Astrocyte (in vitro differentiated cells and primary cell): ENCODE measurements around the gene TFIP11. TPM values are rescaled to one million over a fixed set of nuclear protein-coding genes. Genes with fewer than 3 reads are reported as not detected.

Experiments used
- DNase-seq: peaks from one replicate; pipeline ENCODE4 v3.0.0-alpha.2; 2010; ENCODE audit warnings: low read depth
- FAIRE-seq: peaks from 2 replicates; lab custom pipeline; 2011; peaks lifted over from hg19 to GRCh38; lab: Jason Lieb, UNC
- H2AFZ ChIP-seq: 2 replicates; pipeline ENCODE4 v1.6.0; 2012; ENCODE audit warnings: low read depth, low read length, inconsistent platforms
- H3K27ac ChIP-seq: 2 replicates; pipeline ENCODE4 v1.5.1; 2011; ENCODE audit warnings: low read depth, low read length, inconsistent platforms
- H3K27me3 ChIP-seq: 2 replicates; pipeline ENCODE4 v1.6.0; 2011; ENCODE audit warnings: low read length, inconsistent platforms; ENCODE audit not compliant: insufficient read depth
- H3K36me3 ChIP-seq: 2 replicates; pipeline ENCODE4 v1.5.1; 2011; ENCODE audit warnings: low read length, inconsistent platforms; ENCODE audit not compliant: insufficient read depth
- H3K4me1 ChIP-seq: 2 replicates; pipeline ENCODE4 v1.5.1; 2011; ENCODE audit warnings: low read length, inconsistent platforms; ENCODE audit not compliant: insufficient read depth
- H3K4me2 ChIP-seq: 2 replicates; pipeline ENCODE4 v1.6.0; 2012; ENCODE audit warnings: low read length, inconsistent platforms
- H3K4me3 ChIP-seq: 2 replicates; pipeline ENCODE4 v1.5.1; 2011; ENCODE audit warnings: low read depth, mild to moderate bottlenecking, low read length, inconsistent platforms; ENCODE audit not compliant: insufficient read depth
- H3K79me2 ChIP-seq: 2 replicates; pipeline ENCODE4 v1.6.0; 2012; ENCODE audit warnings: mild to moderate bottlenecking, low read length, inconsistent platforms; ENCODE audit not compliant: insufficient read depth
- H3K9ac ChIP-seq: 2 replicates; pipeline ENCODE4 v1.6.0; 2012; ENCODE audit warnings: mild to moderate bottlenecking, low read length, inconsistent platforms
- H3K9me3 ChIP-seq: 2 replicates; pipeline ENCODE4 v1.5.1; 2012; ENCODE audit warnings: low read depth, mild to moderate bottlenecking, low read length, inconsistent platforms; ENCODE audit not compliant: insufficient read depth
- H4K20me1 ChIP-seq: 2 replicates; pipeline ENCODE4 v1.6.0; 2012; ENCODE audit warnings: low read length, inconsistent platforms; ENCODE audit not compliant: insufficient read depth
- H3K27ac Mint-ChIP-seq: one replicate; pipeline ENCODE4 v1.8.0; 2021; ENCODE audit warnings: mild to moderate bottlenecking, mixed read lengths; ENCODE audit not compliant: unreplicated experiment
- H3K27me3 Mint-ChIP-seq: one replicate; pipeline ENCODE4 v1.8.0; 2021; ENCODE audit warnings: low read depth, mixed read lengths; ENCODE audit not compliant: unreplicated experiment
- H3K36me3 Mint-ChIP-seq: one replicate; pipeline ENCODE4 v1.8.0; 2021; ENCODE audit warnings: low read depth, mixed read lengths; ENCODE audit not compliant: unreplicated experiment
- H3K4me1 Mint-ChIP-seq: one replicate; pipeline ENCODE4 v1.8.0; 2021; ENCODE audit warnings: low read depth, mixed read lengths; ENCODE audit not compliant: unreplicated experiment
- H3K4me3 Mint-ChIP-seq: one replicate; pipeline ENCODE4 v1.8.0; 2021; ENCODE audit warnings: mild to moderate bottlenecking, moderate library complexity, mixed read lengths; ENCODE audit not compliant: unreplicated experiment
- H3K9me3 Mint-ChIP-seq: one replicate; pipeline ENCODE4 v1.8.0; 2021; ENCODE audit warnings: mild to moderate bottlenecking, mixed read lengths; ENCODE audit not compliant: unreplicated experiment
- EZH2 ChIP-seq: IDR thresholded peaks from 2 replicates; pipeline ENCODE4 v1.6.1; 2012; ENCODE audit warnings: mild to moderate bottlenecking, low read length, inconsistent platforms; ENCODE audit not compliant: insufficient read depth
- total RNA-seq: library from RNA; stranded (reverse); gene quantifications from 2 replicates; pipeline ENCODE4 v1.2.1, GENCODE V29; 2021
- TF ChIP-seq, protein P1 (sequence below): IDR thresholded peaks from 2 replicates; pipeline ENCODE4 v1.5.1; 2011; ENCODE audit warnings: low read depth, mild to moderate bottlenecking, inconsistent platforms, low read length, moderate library complexity; ENCODE audit not compliant: insufficient read depth

TFIP11 gene
- total RNA-seq, 1 donor from 2014 or later = 36.9 TPM

DNA sequence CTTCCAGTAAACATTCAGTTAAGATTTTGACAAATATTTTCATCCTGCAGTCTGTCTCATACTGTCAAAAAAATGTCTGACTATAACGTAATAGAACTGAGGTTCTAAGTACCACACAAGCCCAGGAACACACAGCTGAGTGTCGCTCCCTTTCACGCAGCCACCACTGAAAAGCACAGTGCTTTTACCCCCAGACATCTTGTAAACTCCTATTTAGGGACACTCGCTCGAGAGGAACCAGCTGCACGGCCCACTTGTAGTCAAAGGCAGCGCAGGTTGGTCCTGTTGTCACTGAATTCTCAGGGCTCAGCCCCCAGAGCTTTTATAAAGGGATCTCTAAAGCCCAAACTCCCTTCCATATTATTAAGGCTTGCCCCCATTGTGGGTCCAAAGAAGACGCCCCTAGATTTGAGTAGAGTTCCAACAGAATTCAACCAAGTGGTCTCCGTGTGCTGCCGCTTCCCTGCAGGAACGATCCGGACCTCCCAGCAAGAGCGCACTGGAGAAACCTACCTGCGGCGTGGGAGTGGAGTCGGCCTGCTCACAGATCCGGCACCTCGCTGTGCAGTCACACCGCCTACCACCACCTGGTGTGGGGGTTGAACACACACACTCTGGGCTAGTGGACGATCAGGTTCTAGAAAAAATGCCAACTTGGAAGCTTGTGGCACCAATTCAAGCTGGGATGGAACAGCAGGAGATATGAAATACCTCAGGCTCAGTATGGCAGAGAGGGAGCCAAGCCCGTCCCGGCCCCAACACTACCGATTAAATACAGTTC lies 59.8 kb downstream of the TFIP11 start:
- Histone ChIP-seq H3K4me2 (no peak overlapping the region), H4K20me1 (peaks cover 4% of the 10 kb centered on the region), H2AFZ (no peak overlapping the region), H3K27me3 (no peaks in the 10 kb centered on the region), H3K27ac (no peak overlapping the region), H3K4me3 (no peak overlapping the region), H3K9me3 (no peaks in the 10 kb centered on the region), H3K79me2 (no peaks in the 10 kb centered on the region), H3K36me3 (peaks cover 6% of the 10 kb centered on the region), H3K9ac (no peak overlapping the region), H3K4me1 (no peaks in the 10 kb centered on the region)
- Mint-ChIP-seq H3K9me3 (no peaks in the 10 kb centered on the region), H3K4me3 (no peak overlapping the region), H3K4me1 (no peaks in the 10 kb centered on the region), H3K27me3 (no peaks in the 10 kb centered on the region), H3K36me3 (peaks cover 27% of the 10 kb centered on the region), H3K27ac (no peak overlapping the region)
- DNase-seq = no peak
- TF ChIP-seq, protein P1, sequence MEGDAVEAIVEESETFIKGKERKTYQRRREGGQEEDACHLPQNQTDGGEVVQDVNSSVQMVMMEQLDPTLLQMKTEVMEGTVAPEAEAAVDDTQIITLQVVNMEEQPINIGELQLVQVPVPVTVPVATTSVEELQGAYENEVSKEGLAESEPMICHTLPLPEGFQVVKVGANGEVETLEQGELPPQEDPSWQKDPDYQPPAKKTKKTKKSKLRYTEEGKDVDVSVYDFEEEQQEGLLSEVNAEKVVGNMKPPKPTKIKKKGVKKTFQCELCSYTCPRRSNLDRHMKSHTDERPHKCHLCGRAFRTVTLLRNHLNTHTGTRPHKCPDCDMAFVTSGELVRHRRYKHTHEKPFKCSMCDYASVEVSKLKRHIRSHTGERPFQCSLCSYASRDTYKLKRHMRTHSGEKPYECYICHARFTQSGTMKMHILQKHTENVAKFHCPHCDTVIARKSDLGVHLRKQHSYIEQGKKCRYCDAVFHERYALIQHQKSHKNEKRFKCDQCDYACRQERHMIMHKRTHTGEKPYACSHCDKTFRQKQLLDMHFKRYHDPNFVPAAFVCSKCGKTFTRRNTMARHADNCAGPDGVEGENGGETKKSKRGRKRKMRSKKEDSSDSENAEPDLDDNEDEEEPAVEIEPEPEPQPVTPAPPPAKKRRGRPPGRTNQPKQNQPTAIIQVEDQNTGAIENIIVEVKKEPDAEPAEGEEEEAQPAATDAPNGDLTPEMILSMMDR = no peak
- TF ChIP-seq EZH2 = no peak
- FAIRE-seq = no peak

GRCh38 chr22:26450453-26451185 lies 61.7 kb downstream of the TFIP11 start:
- Histone ChIP-seq H3K9me3 (no peaks in the 10 kb centered on the region), H2AFZ (no peak overlapping the region), H3K4me3 (no peak overlapping the region), H3K27me3 (no peaks in the 10 kb centered on the region), H4K20me1 (peaks cover 4% of the 10 kb centered on the region), H3K36me3 (peaks cover 4% of the 10 kb centered on the region), H3K4me1 (no peaks in the 10 kb centered on the region), H3K27ac (no peak overlapping the region), H3K9ac (no peak overlapping the region), H3K79me2 (no peaks in the 10 kb centered on the region), H3K4me2 (no peak overlapping the region)
- no peaks in the 10 kb centered on the region for H3K4me1 Mint-ChIP-seq
- H3K36me3 Mint-ChIP-seq = peaks cover 19% of the 10 kb centered on the region
- FAIRE-seq (no peak), DNase-seq (no peak)
- H3K4me3 Mint-ChIP-seq = no peak overlapping the region
- TF ChIP-seq, protein P1 = no peak
- no peak for TF ChIP-seq EZH2
- H3K9me3 Mint-ChIP-seq = no peaks in the 10 kb centered on the region
- no peak overlapping the region for H3K27ac Mint-ChIP-seq
- H3K27me3 Mint-ChIP-seq = no peaks in the 10 kb centered on the region

GRCh38 chr22:26448941-26449340 lies 63.3 kb downstream of the TFIP11 start:
- Mint-ChIP-seq H3K27me3 (no peaks in the 10 kb centered on the region), H3K4me3 (peak overlapping the region; percentile 15), H3K9me3 (no peaks in the 10 kb centered on the region), H3K4me1 (no peaks in the 10 kb centered on the region), H3K36me3 (peaks cover 21% of the 10 kb centered on the region), H3K27ac (no peak overlapping the region)
- Histone ChIP-seq H3K36me3 (peaks cover 4% of the 10 kb centered on the region), H3K79me2 (no peaks in the 10 kb centered on the region), H3K4me2 (no peak overlapping the region), H3K4me1 (no peaks in the 10 kb centered on the region), H3K27me3 (no peaks in the 10 kb centered on the region), H3K9ac (no peak overlapping the region), H4K20me1 (peaks cover 2% of the 10 kb centered on the region), H2AFZ (no peak overlapping the region), H3K9me3 (no peaks in the 10 kb centered on the region), H3K27ac (no peak overlapping the region), H3K4me3 (no peak overlapping the region)
- DNase-seq (no peak), FAIRE-seq (no peak)
- TF ChIP-seq, protein P1 = no peak
- TF ChIP-seq EZH2 = no peak
